ENCODE results near the gene DHRS7B.

DHRS7B gene

DNA sequence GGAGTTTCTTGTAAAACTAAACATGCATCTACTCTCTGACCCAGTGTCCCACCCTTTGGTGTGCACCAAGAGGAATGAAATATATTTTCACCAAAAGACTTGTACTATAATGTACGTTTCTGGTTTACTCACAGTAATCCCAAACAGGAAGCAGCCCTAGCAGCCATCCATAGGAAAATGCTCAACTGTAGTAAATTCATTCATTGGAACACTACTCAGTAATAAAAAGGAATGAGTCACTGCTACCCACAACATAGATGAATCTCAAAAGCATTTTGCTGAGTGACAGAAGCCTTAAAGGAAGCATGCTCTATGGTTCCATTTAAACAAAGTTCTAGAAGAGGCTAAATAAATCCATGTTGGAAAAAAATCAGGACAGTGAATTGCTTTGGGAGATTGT, 37.6 kb upstream of the DHRS7B start:
- TF ChIP-seq, protein P1, sequence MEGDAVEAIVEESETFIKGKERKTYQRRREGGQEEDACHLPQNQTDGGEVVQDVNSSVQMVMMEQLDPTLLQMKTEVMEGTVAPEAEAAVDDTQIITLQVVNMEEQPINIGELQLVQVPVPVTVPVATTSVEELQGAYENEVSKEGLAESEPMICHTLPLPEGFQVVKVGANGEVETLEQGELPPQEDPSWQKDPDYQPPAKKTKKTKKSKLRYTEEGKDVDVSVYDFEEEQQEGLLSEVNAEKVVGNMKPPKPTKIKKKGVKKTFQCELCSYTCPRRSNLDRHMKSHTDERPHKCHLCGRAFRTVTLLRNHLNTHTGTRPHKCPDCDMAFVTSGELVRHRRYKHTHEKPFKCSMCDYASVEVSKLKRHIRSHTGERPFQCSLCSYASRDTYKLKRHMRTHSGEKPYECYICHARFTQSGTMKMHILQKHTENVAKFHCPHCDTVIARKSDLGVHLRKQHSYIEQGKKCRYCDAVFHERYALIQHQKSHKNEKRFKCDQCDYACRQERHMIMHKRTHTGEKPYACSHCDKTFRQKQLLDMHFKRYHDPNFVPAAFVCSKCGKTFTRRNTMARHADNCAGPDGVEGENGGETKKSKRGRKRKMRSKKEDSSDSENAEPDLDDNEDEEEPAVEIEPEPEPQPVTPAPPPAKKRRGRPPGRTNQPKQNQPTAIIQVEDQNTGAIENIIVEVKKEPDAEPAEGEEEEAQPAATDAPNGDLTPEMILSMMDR (conservative IDR thresholded peaks at IDR 0.05; ENCODE audit: control insufficient read depth, insufficient read depth, low read depth, low read length), result no peak
- H3K4me3 ChIP-seq (ENCODE audit: control insufficient read depth, low read depth, low read length), result no peak overlapping the region
- peak; percentile 55 for DNase-seq (ENCODE audit: low read depth)

GRCh38 chr17:21089933-21090901, 36.5 kb upstream of the DHRS7B start:
- no peak for DNase-seq (ENCODE audit: low read depth)
- TF ChIP-seq, protein P1 (conservative IDR thresholded peaks at IDR 0.05; ENCODE audit: control insufficient read depth, insufficient read depth, low read depth, low read length), result no peak

DNA sequence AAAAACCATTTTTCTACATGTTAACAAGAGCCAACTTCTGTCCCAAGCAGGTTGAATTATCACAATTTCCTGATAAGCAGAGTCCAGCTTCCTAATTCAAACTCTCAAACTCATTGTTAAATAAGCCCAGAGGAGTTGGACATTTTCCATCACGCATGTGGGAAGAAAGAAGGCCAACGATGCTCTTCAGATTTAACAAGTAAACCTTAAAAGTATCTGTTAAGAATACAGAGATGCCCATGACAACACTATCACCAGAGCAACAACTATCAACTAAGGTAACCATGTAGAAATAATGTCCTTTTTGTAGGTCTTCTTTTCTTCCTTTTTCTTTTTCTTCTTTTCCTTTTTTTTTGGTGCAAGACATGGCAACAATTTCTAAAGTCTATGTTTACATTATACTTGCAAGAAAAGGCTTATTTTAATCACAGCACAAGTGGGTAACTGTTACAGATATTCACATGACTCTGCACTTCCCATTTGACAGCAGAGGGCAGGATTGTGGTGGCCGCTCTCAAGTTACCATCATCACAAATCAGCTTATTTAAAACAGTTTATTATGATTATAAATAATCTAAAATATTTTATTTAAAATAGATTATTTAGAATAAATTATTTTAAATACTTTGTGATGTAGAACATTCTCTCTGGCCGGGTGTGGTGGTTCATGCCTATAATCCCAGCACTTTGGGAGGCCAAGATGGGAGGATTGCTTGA, 35.7 kb upstream of the DHRS7B start:
- TF ChIP-seq, protein P1 (conservative IDR thresholded peaks at IDR 0.05; ENCODE audit: control insufficient read depth, insufficient read depth, low read depth, low read length), result no peak
- DNase-seq (ENCODE audit: low read depth), result no peak
- no peak overlapping the region for H3K4me3 ChIP-seq (ENCODE audit: control insufficient read depth, low read depth, low read length)

More at GRCh38 chr17:21089933-21090901, 36.5 kb upstream of the DHRS7B start:
- no peak overlapping the region for H3K4me3 ChIP-seq (ENCODE audit: control insufficient read depth, low read depth, low read length)

DNA sequence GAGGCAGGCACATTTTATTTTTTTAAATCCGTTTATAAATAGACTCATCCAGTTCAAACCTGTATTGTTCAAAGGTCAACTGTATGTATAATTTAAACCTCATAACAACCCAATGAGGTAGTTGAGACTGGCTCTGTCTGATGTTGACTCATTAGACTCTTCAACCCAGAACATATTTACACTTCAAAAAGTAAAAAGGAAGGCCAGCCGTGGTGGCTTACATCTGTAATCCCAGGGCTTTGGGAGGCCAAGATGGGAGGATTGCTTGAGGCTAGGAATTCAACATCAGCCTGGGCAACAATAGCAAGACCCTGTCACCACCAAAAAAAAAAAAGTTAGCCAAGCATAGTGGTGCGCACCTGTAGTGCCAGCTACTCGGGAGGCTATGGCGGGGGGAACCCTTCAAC, 32.5 kb upstream of the DHRS7B start:
- no peak overlapping the region for H3K4me3 ChIP-seq (ENCODE audit: control insufficient read depth, low read depth, low read length)
- TF ChIP-seq, protein P1 (conservative IDR thresholded peaks at IDR 0.05; ENCODE audit: control insufficient read depth, insufficient read depth, low read depth, low read length), result no peak
- DNase-seq (ENCODE audit: low read depth), result no peak

- no peak overlapping the region for H3K4me3 ChIP-seq (ENCODE audit: control insufficient read depth, low read depth, low read length)
- no peak for DNase-seq (ENCODE audit: low read depth)
- TF ChIP-seq, protein P1 (conservative IDR thresholded peaks at IDR 0.05; ENCODE audit: control insufficient read depth, insufficient read depth, low read depth, low read length), result no peak
Measured at GRCh38 chr17:21095735-21096134, 31.0 kb upstream of the DHRS7B start.

- no peak for DNase-seq (ENCODE audit: low read depth)
- TF ChIP-seq, protein P1 (conservative IDR thresholded peaks at IDR 0.05; ENCODE audit: control insufficient read depth, insufficient read depth, low read depth, low read length), result no peak
Measured at GRCh38 chr17:21096874-21097273, 29.9 kb upstream of the DHRS7B start.

More at GRCh38 chr17:21096874-21097273, 29.9 kb upstream of the DHRS7B start:
- no peak overlapping the region for H3K4me3 ChIP-seq (ENCODE audit: control insufficient read depth, low read depth, low read length)
